BLaER1 (cell line): Measurements from ENCODE around the gene RXFP1.

Source experiments
- H3K27ac ChIP-seq: shearing (Covaris generic); formaldehyde crosslinking; 2 replicates; pipeline ENCODE4 v1.8.1; 2022
- H3K27me3 ChIP-seq: shearing (Covaris generic); formaldehyde crosslinking; 2 replicates; pipeline ENCODE4 v1.8.1; 2022
- H3K36me3 ChIP-seq: shearing (Covaris generic); formaldehyde crosslinking; 2 replicates; pipeline ENCODE4 v1.8.1; 2022
- H3K4me1 ChIP-seq: shearing (Covaris generic); formaldehyde crosslinking; 2 replicates; pipeline ENCODE4 v1.8.1; 2022
- H3K4me2 ChIP-seq: shearing (Covaris generic); formaldehyde crosslinking; 2 replicates; pipeline ENCODE4 v1.8.1; 2022
- H3K4me3 ChIP-seq: shearing (Covaris generic); formaldehyde crosslinking; 2 replicates; pipeline ENCODE4 v1.8.1; 2022
- H3K9ac ChIP-seq: shearing (Covaris generic); formaldehyde crosslinking; 2 replicates; pipeline ENCODE4 v1.8.1; 2022
- H3K9me3 ChIP-seq: shearing (Covaris generic); formaldehyde crosslinking; 2 replicates; pipeline ENCODE4 v1.8.1; 2022
- H4K20me1 ChIP-seq: shearing (Covaris generic); formaldehyde crosslinking; 2 replicates; pipeline ENCODE4 v1.8.1; 2022
- Cebpa-rat ChIP-seq: shearing (Covaris generic); IDR thresholded peaks from 2 replicates; pipeline ENCODE4 v1.8.1; 2022

RXFP1 gene

GRCh38 chr4:158540125-158540907, 18.6 kb downstream of the RXFP1 start:
- Histone ChIP-seq H3K9ac (no peak overlapping the region), H3K9me3 (no peaks in the 10 kb centered on the region), H3K4me2 (no peak overlapping the region), H3K4me1 (no peaks in the 10 kb centered on the region), H3K4me3 (no peak overlapping the region), H3K36me3 (no peaks in the 10 kb centered on the region), H3K27me3 (no peaks in the 10 kb centered on the region), H3K27ac (no peak overlapping the region), H4K20me1 (no peaks in the 10 kb centered on the region)
- TF ChIP-seq Cebpa-rat, result no peak

- H3K27me3 ChIP-seq, result no peaks in the 10 kb centered on the region
- H3K27ac ChIP-seq, result no peak overlapping the region
- no peak overlapping the region for H3K4me2 ChIP-seq
- H3K9ac ChIP-seq, result no peak overlapping the region
- no peaks in the 10 kb centered on the region for H3K4me1 ChIP-seq
- no peak for TF ChIP-seq Cebpa-rat
- H3K36me3 ChIP-seq, result no peaks in the 10 kb centered on the region
- no peaks in the 10 kb centered on the region for H4K20me1 ChIP-seq
- no peaks in the 10 kb centered on the region for H3K9me3 ChIP-seq
- H3K4me3 ChIP-seq, result no peak overlapping the region
Measured at GRCh38 chr4:158541506-158541905, 19.8 kb downstream of the RXFP1 start.

GRCh38 chr4:158543191-158543590, 21.5 kb downstream of the RXFP1 start:
- no peak overlapping the region for H3K9ac ChIP-seq
- no peak overlapping the region for H3K27ac ChIP-seq
- no peaks in the 10 kb centered on the region for H4K20me1 ChIP-seq
- H3K4me1 ChIP-seq, result no peaks in the 10 kb centered on the region
- no peaks in the 10 kb centered on the region for H3K36me3 ChIP-seq
- H3K27me3 ChIP-seq, result no peaks in the 10 kb centered on the region
- no peaks in the 10 kb centered on the region for H3K9me3 ChIP-seq
- H3K4me3 ChIP-seq, result no peak overlapping the region
- H3K4me2 ChIP-seq, result no peak overlapping the region
- no peak for TF ChIP-seq Cebpa-rat

GRCh38 chr4:158544141-158544540, 22.5 kb downstream of the RXFP1 start:
- Histone ChIP-seq H3K27me3 (no peaks in the 10 kb centered on the region), H3K27ac (no peak overlapping the region), H3K36me3 (no peaks in the 10 kb centered on the region), H3K9me3 (no peaks in the 10 kb centered on the region), H3K4me2 (no peak overlapping the region), H3K4me1 (no peaks in the 10 kb centered on the region), H3K9ac (no peak overlapping the region), H4K20me1 (no peaks in the 10 kb centered on the region), H3K4me3 (no peak overlapping the region)
- TF ChIP-seq Cebpa-rat, result no peak

GRCh38 chr4:158553364-158553763, 31.7 kb downstream of the RXFP1 start:
- Histone ChIP-seq H3K36me3 (no peaks in the 10 kb centered on the region), H3K27ac (no peak overlapping the region), H3K27me3 (no peaks in the 10 kb centered on the region), H3K4me1 (no peaks in the 10 kb centered on the region), H3K4me2 (no peak overlapping the region), H3K9me3 (no peaks in the 10 kb centered on the region), H3K4me3 (no peak overlapping the region), H3K9ac (no peak overlapping the region), H4K20me1 (no peaks in the 10 kb centered on the region)
- no peak for TF ChIP-seq Cebpa-rat

- Histone ChIP-seq H3K27ac (no peak overlapping the region), H3K4me2 (no peak overlapping the region), H3K4me1 (no peaks in the 10 kb centered on the region), H3K4me3 (no peak overlapping the region), H3K9me3 (no peaks in the 10 kb centered on the region), H3K9ac (no peak overlapping the region), H4K20me1 (no peaks in the 10 kb centered on the region), H3K36me3 (no peaks in the 10 kb centered on the region), H3K27me3 (no peaks in the 10 kb centered on the region)
- TF ChIP-seq Cebpa-rat, result no peak
Measured at GRCh38 chr4:158560284-158560683, 38.6 kb downstream of the RXFP1 start.

GRCh38 chr4:158566860-158567259, 45.2 kb downstream of the RXFP1 start:
- Histone ChIP-seq H3K9me3 (peaks cover 7% of the 10 kb centered on the region), H4K20me1 (no peaks in the 10 kb centered on the region), H3K36me3 (no peaks in the 10 kb centered on the region), H3K4me3 (no peak overlapping the region), H3K4me2 (no peak overlapping the region), H3K27me3 (no peaks in the 10 kb centered on the region), H3K9ac (no peak overlapping the region), H3K4me1 (no peaks in the 10 kb centered on the region), H3K27ac (no peak overlapping the region)
- TF ChIP-seq Cebpa-rat, result no peak

GRCh38 chr4:158571736-158572135, 50.1 kb downstream of the RXFP1 start:
- no peak overlapping the region for H3K4me2 ChIP-seq

GRCh38 chr4:158572608-158573007, 50.9 kb downstream of the RXFP1 start:
- no peak overlapping the region for H3K4me2 ChIP-seq
- H4K20me1 ChIP-seq, result no peaks in the 10 kb centered on the region
- no peak for TF ChIP-seq Cebpa-rat
- no peaks in the 10 kb centered on the region for H3K36me3 ChIP-seq
- H3K9me3 ChIP-seq, result no peaks in the 10 kb centered on the region
- no peak overlapping the region for H3K27ac ChIP-seq
- no peak overlapping the region for H3K4me3 ChIP-seq
- no peaks in the 10 kb centered on the region for H3K4me1 ChIP-seq
- H3K9ac ChIP-seq, result no peak overlapping the region
- no peaks in the 10 kb centered on the region for H3K27me3 ChIP-seq

More at GRCh38 chr4:158571736-158572135, 50.1 kb downstream of the RXFP1 start:
- H3K9me3 ChIP-seq, result peaks cover 4% of the 10 kb centered on the region
- no peaks in the 10 kb centered on the region for H3K27me3 ChIP-seq
- no peak overlapping the region for H3K4me3 ChIP-seq
- H3K4me1 ChIP-seq, result no peaks in the 10 kb centered on the region
- H3K9ac ChIP-seq, result no peak overlapping the region
- H4K20me1 ChIP-seq, result no peaks in the 10 kb centered on the region
- no peak overlapping the region for H3K27ac ChIP-seq
- no peak for TF ChIP-seq Cebpa-rat
- H3K36me3 ChIP-seq, result no peaks in the 10 kb centered on the region

GRCh38 chr4:158578476-158578875, 56.8 kb downstream of the RXFP1 start:
- no peaks in the 10 kb centered on the region for H4K20me1 ChIP-seq
- no peak overlapping the region for H3K4me3 ChIP-seq
- H3K27ac ChIP-seq, result no peak overlapping the region
- no peaks in the 10 kb centered on the region for H3K4me1 ChIP-seq
- no peak for TF ChIP-seq Cebpa-rat
- H3K36me3 ChIP-seq, result no peaks in the 10 kb centered on the region
- no peaks in the 10 kb centered on the region for H3K27me3 ChIP-seq
- H3K4me2 ChIP-seq, result no peak overlapping the region
- no peaks in the 10 kb centered on the region for H3K9me3 ChIP-seq
- H3K9ac ChIP-seq, result no peak overlapping the region

- Histone ChIP-seq H3K9me3 (no peaks in the 10 kb centered on the region), H3K27me3 (no peaks in the 10 kb centered on the region), H3K4me1 (no peaks in the 10 kb centered on the region), H3K36me3 (no peaks in the 10 kb centered on the region), H3K4me3 (no peak overlapping the region), H3K27ac (no peak overlapping the region), H3K4me2 (no peak overlapping the region), H4K20me1 (no peaks in the 10 kb centered on the region), H3K9ac (no peak overlapping the region)
- TF ChIP-seq Cebpa-rat, result no peak
Measured at GRCh38 chr4:158580064-158580463, 58.4 kb downstream of the RXFP1 start.
